DOHH2 (cell line): ENCODE data around the gene ERH.
"Not testable (repeated sequence)": the region's sequence is repeated elsewhere in the genome, so short reads cannot be mapped to it uniquely, and the experiment has no call there.

Source experiments
- H3F3A ChIP-seq: fragments of 200-600 bp; sonication (generic), shearing (Covaris generic); 2 replicates; pipeline ENCODE4 v1.6.0; 2016; ENCODE audit warnings: antibody characterized with exemption, mild to moderate bottlenecking; ENCODE audit not compliant: control insufficient read depth, insufficient read depth
- H3K27ac ChIP-seq: fragments of 200-600 bp; sonication (generic); 2 replicates; pipeline ENCODE4 v1.5.1; 2014; ENCODE audit warnings: low read depth, mild to moderate bottlenecking, low read length, moderate library complexity
- H3K27me3 ChIP-seq: fragments of 200-600 bp; sonication (generic); 2 replicates; pipeline ENCODE4 v1.6.1; 2014; ENCODE audit warnings: mild to moderate bottlenecking, low read length, mixed read lengths; ENCODE audit not compliant: control insufficient read depth
- H3K36me3 ChIP-seq: fragments of 200-600 bp; sonication (generic); 2 replicates; pipeline ENCODE4 v1.6.1; 2014; ENCODE audit warnings: mild to moderate bottlenecking, low read length, moderate library complexity, mixed read lengths; ENCODE audit not compliant: control insufficient read depth
- H3K4me1 ChIP-seq: fragments of 200-600 bp; sonication (generic); 2 replicates; pipeline ENCODE4 v1.6.1; 2014; ENCODE audit warnings: mild to moderate bottlenecking, low read length, mixed read lengths; ENCODE audit not compliant: control insufficient read depth
- H3K4me2 ChIP-seq: fragments of 200-600 bp; sonication (generic); 2 replicates; pipeline ENCODE4 v1.6.0; 2014; ENCODE audit warnings: mild to moderate bottlenecking, low read length, moderate library complexity
- H3K4me3 ChIP-seq: fragments of 200-600 bp; sonication (generic); 2 replicates; pipeline ENCODE4 v1.5.1; 2014; ENCODE audit warnings: mild to moderate bottlenecking, low read length, mixed read lengths
- H3K79me2 ChIP-seq: fragments of 200-600 bp; sonication (generic); 2 replicates; pipeline ENCODE4 v1.6.1; 2014; ENCODE audit warnings: mild to moderate bottlenecking, low read length, mixed read lengths; ENCODE audit not compliant: control insufficient read depth
- H3K9me2 ChIP-seq: fragments of 200-600 bp; sonication (generic); replicated peaks from 2 replicates; pipeline ENCODE4 v1.6.1; 2014; ENCODE audit warnings: mild to moderate bottlenecking, low read length, mixed read lengths; ENCODE audit not compliant: control insufficient read depth
- H3K9me3 ChIP-seq: fragments of 200-600 bp; sonication (generic); 2 replicates; pipeline ENCODE4 v1.6.1; 2014; ENCODE audit warnings: antibody characterized with exemption, low read length, mixed read lengths; ENCODE audit not compliant: control insufficient read depth, insufficient read depth
- H4K20me1 ChIP-seq: fragments of 200-600 bp; sonication (generic); 2 replicates; pipeline ENCODE4 v1.6.0; 2014; ENCODE audit warnings: low read depth, mild to moderate bottlenecking, antibody characterized with exemption, low read length, moderate library complexity; ENCODE audit not compliant: control insufficient read depth, insufficient read depth
- CTCF ChIP-seq: fragments of 200-600 bp; sonication (generic); IDR thresholded peaks from one replicate; pipeline ENCODE4 v1.5.1; 2014; ENCODE audit warnings: antibody characterized with exemption, mild to moderate bottlenecking, low read depth, low read length; ENCODE audit not compliant: poor library complexity, severe bottlenecking
- EZH2phosphoT487 ChIP-seq: fragments of 200-600 bp; sonication (generic); IDR thresholded peaks from 2 replicates; pipeline ENCODE4 v1.6.1; 2017; ENCODE audit warnings: borderline replicate concordance, mild to moderate bottlenecking, antibody characterized with exemption, low read length, moderate library complexity, mixed read lengths

ERH gene

GRCh38 chr14:69424149-69424923, 26.2 kb upstream of the ERH start:
- Histone ChIP-seq H3K27ac (no peak overlapping the region), H3K27me3 (no peaks in the 10 kb centered on the region), H3K4me2 (no peak overlapping the region), H3F3A (no peaks in the 10 kb centered on the region), H3K9me2 (no peaks in the 10 kb centered on the region), H3K79me2 (peaks cover 34% of the 10 kb centered on the region), H3K4me3 (no peak overlapping the region), H3K4me1 (no peaks in the 10 kb centered on the region), H3K36me3 (peaks cover 36% of the 10 kb centered on the region), H3K9me3 (no peaks in the 10 kb centered on the region), H4K20me1 (no peaks in the 10 kb centered on the region)
- no peak for TF ChIP-seq EZH2phosphoT487
- TF ChIP-seq CTCF = no peak

- Histone ChIP-seq H3K9me2 (no peaks in the 10 kb centered on the region), H3K4me2 (no peak overlapping the region), H3K9me3 (no peaks in the 10 kb centered on the region), H4K20me1 (no peaks in the 10 kb centered on the region), H3F3A (no peaks in the 10 kb centered on the region), H3K36me3 (peaks cover 30% of the 10 kb centered on the region), H3K27me3 (no peaks in the 10 kb centered on the region), H3K27ac (no peak overlapping the region), H3K4me1 (no peaks in the 10 kb centered on the region), H3K4me3 (no peak overlapping the region), H3K79me2 (peaks cover 40% of the 10 kb centered on the region)
- TF ChIP-seq CTCF (no peak), EZH2phosphoT487 (no peak)
These were observed 25.2 kb upstream of the ERH start for GRCh38 chr14:69423279-69423678.

- H4K20me1 ChIP-seq, H3K4me2 ChIP-seq, H3K9me3 ChIP-seq, H3K27ac ChIP-seq, H3K4me1 ChIP-seq, H3K36me3 ChIP-seq, H3K27me3 ChIP-seq, H3F3A ChIP-seq, H3K9me2 ChIP-seq, H3K4me3 ChIP-seq: not testable (repeated sequence)
- peaks cover 65% of the 10 kb centered on the region for H3K79me2 ChIP-seq
These were observed 18.0 kb upstream of the ERH start for GRCh38 chr14:69416087-69416486.

- 0 out of 2 replicates have a peak, but pooled peaks cover 2% of the 10 kb centered on the region for H3K9me3 ChIP-seq
- peaks cover 5% of the 10 kb centered on the region for H4K20me1 ChIP-seq
- no peaks in the 10 kb centered on the region for H3K9me2 ChIP-seq
- H3K4me2 ChIP-seq = no peak overlapping the region
- peaks cover 74% of the 10 kb centered on the region for H3K79me2 ChIP-seq
- H3K27me3 ChIP-seq = no peaks in the 10 kb centered on the region
- 0 out of 2 replicates have a peak, but pooled peaks cover 2% of the 10 kb centered on the region for H3K36me3 ChIP-seq
- no peaks in the 10 kb centered on the region for H3K4me1 ChIP-seq
- H3K27ac ChIP-seq = no peak overlapping the region
- H3F3A ChIP-seq = no peaks in the 10 kb centered on the region
- TF ChIP-seq CTCF = no peak
- no peak for TF ChIP-seq EZH2phosphoT487
- no peak overlapping the region for H3K4me3 ChIP-seq
These were observed 15.4 kb upstream of the ERH start for GRCh38 chr14:69413483-69413882.
